ENCODE results near the gene SLF2.

DNA sequence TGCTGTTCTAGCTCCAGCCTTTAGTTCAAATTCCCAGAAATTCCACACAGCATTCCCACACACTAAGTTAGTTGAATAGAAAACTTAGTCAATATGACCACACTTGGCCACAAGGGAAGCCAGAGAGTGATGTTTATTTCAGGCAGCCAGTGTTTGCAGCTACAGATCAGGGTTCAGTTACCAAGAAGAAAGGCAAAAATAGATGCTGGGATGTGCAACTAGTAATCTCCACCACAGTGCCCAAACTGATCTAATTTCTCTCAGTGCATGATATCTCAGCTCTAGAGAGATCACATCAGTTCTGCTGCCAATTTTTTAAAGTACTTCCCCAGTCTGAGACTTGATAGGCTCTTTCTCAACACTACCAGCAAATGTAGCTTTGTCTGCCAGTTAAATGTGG lies 17.6 kb downstream of the SLF2 start:
- no peak for TF ChIP-seq IKZF1 (IDR thresholded peaks at IDR 0.05)
- TF ChIP-seq, protein P1, sequence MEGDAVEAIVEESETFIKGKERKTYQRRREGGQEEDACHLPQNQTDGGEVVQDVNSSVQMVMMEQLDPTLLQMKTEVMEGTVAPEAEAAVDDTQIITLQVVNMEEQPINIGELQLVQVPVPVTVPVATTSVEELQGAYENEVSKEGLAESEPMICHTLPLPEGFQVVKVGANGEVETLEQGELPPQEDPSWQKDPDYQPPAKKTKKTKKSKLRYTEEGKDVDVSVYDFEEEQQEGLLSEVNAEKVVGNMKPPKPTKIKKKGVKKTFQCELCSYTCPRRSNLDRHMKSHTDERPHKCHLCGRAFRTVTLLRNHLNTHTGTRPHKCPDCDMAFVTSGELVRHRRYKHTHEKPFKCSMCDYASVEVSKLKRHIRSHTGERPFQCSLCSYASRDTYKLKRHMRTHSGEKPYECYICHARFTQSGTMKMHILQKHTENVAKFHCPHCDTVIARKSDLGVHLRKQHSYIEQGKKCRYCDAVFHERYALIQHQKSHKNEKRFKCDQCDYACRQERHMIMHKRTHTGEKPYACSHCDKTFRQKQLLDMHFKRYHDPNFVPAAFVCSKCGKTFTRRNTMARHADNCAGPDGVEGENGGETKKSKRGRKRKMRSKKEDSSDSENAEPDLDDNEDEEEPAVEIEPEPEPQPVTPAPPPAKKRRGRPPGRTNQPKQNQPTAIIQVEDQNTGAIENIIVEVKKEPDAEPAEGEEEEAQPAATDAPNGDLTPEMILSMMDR (CRISPR knock-in tag; IDR thresholded peaks at IDR 0.05), result peak; percentile 40
- TF ChIP-seq, protein P2, sequence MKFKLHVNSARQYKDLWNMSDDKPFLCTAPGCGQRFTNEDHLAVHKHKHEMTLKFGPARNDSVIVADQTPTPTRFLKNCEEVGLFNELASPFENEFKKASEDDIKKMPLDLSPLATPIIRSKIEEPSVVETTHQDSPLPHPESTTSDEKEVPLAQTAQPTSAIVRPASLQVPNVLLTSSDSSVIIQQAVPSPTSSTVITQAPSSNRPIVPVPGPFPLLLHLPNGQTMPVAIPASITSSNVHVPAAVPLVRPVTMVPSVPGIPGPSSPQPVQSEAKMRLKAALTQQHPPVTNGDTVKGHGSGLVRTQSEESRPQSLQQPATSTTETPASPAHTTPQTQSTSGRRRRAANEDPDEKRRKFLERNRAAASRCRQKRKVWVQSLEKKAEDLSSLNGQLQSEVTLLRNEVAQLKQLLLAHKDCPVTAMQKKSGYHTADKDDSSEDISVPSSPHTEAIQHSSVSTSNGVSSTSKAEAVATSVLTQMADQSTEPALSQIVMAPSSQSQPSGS (CRISPR knock-in tag; IDR thresholded peaks at IDR 0.05), result no peak
- no peak for TF ChIP-seq ZNF713 (CRISPR knock-in tag; IDR thresholded peaks at IDR 0.05)
- TF ChIP-seq ADNP (CRISPR knock-in tag; IDR thresholded peaks at IDR 0.05), result no peak
- no peak for TF ChIP-seq ARID2 (CRISPR knock-in tag; IDR thresholded peaks at IDR 0.05; ENCODE audit: borderline replicate concordance)
- no peak for TF ChIP-seq RFX1 (IDR thresholded peaks at IDR 0.05)
- no peak for TF ChIP-seq ZNF224 (CRISPR knock-in tag; IDR thresholded peaks at IDR 0.05)

All from HepG2 (cell line).